ENCODE results near the gene CNN2.

- TF ChIP-seq ZNF639 (CRISPR knock-in tag; conservative IDR thresholded peaks at IDR 0.05 in 1 of 2, IDR thresholded peaks at IDR 0.05 in 1 of 2) (no peak), CBX2 (IDR thresholded peaks at IDR 0.05; ENCODE audit: insufficient read depth, low read length, poor library complexity, severe bottlenecking) (no peak), CEBPB (tag; IDR thresholded peaks at IDR 0.05) (no peak), E2F1 (CRISPR knock-in tag; IDR thresholded peaks at IDR 0.05) (no peak), CHD2 (IDR thresholded peaks at IDR 0.05; ENCODE audit: low read depth, low read length) (no peak), CTCF (IDR thresholded peaks at IDR 0.05 in 2 of 3, conservative IDR thresholded peaks at IDR 0.05 in 1 of 3; ENCODE audit: insufficient read depth in 2 of 3, low read depth in 1 of 3, low read length in 3 of 3) (no peak), ZNF436 (CRISPR knock-in tag; IDR thresholded peaks at IDR 0.05) (no peak), SREBF2 (CRISPR knock-in tag; IDR thresholded peaks at IDR 0.05) (no peak), POLR2B (IDR thresholded peaks at IDR 0.05; ENCODE audit: low read depth, partially characterized antibody) (no peak), NR3C1 (CRISPR knock-in tag; IDR thresholded peaks at IDR 0.05) (no peak)
These were observed 34.3 kb upstream of the CNN2 start for GRCh38 chr19:991932-992669.
